Measurements from ENCODE around the gene SNORC. TPM values are rescaled to one million over a fixed set of nuclear protein-coding genes. Genes with fewer than 3 reads are reported as not detected.

The SNORC gene
- total RNA-seq, 3 donors from 2014 or later, result 0.32 to 23.1 (median 9.2) TPM

DNA sequence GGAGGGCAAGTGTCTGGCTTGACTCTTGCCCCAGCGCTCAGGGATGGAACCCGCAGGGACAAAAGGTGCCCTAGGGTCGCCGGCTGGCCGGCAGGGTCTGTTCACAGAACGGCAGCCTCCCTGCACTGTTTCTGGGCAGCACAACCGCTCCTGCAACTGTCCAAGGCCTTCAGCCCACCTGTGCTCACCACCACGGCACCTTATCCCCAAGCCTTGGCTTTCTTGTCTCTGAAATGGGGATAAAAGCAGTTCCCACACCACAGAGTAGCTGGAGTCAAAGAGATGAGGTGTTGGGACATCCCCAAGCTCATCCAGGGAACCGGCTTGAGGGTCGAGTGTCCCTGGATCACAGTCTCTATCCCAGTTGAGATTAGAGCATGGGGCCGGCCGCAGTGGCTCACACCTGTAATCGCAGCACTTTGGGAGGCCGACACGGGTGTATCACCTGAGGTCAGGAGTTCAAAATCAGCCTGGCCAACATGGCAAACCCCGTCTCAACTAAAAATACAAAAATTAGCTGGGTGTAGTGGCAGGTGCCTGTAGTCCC lies 4.7 kb downstream of the SNORC start:
- Histone ChIP-seq H3K9me3 (no peaks in the 10 kb centered on the region), H3K36me3 (no peaks in the 10 kb centered on the region), H3K4me1 (no peaks in the 10 kb centered on the region), H3K27me3 (no peaks in the 10 kb centered on the region), H3K4me3 (no peak overlapping the region), H3K27ac (peak overlapping the region; percentile 86 to 91)
- intact Hi-C loops (cut with DNase I; ENCODE audit: low total_unique reads), result no loop called here
- DNase-seq (ENCODE audit: low spot score in 2 of 2), result peak in 1 of 2 donors; percentile 27
- TF ChIP-seq POLR2A (IDR thresholded peaks at IDR 0.05), result no peak
- TF ChIP-seq POLR2AphosphoS5 (IDR thresholded peaks at IDR 0.05), result no peak
- no peak for TF ChIP-seq CTCF (IDR thresholded peaks at IDR 0.05)

DNA sequence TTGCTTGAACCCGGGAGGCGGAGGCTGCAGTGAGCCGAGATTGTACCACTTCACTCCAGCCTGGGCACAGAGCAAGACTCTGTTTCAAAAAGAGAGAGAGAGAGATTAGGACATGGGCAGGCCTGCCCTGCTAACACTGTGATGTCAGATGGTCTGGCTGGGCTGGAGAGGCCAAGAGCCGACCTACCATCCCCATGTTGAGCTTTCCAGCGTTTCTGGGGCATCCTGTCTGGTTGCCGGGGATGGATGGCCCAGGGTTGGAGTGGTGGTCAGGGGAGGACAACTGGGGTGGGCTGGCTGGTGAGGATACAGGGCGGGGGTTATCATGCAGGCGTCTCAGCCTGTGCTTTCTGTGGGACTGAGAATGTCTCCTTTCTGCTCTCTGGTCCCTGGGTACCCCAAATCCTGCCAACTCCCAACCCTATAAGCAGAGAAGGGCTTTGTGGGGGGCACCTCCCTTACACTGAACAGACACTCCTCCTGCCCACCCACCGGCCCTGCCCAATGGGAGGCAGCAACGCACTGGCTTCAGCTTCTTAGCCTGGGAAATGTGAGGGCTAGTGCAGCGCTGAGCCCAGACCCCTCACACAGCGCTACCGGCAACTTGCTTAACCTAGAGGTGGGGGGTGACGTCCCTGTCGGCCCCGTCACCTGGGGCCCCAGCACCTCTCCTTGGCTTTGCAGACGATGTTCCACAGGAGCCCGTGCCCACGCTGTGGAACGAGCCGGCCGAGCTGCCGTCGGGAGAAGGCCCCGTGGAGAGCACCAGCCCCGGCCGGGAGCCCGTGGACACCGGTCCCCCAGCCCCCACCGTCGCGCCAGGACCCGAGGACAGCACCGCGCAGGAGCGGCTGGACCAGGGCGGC lies 5.4 kb downstream of the SNORC start:
- no peaks in the 10 kb centered on the region for H3K27me3 ChIP-seq
- H3K4me1 ChIP-seq, result no peaks in the 10 kb centered on the region
- no peaks in the 10 kb centered on the region for H3K36me3 ChIP-seq
- intact Hi-C loops (cut with DNase I; ENCODE audit: low total_unique reads), result no loop called here
- H3K27ac ChIP-seq, result peak overlapping the region in 1 of 2 donors; percentile 55
- no peak for DNase-seq (ENCODE audit: low spot score in 2 of 2)
- H3K9me3 ChIP-seq, result no peaks in the 10 kb centered on the region
- no peak for TF ChIP-seq POLR2AphosphoS5 (IDR thresholded peaks at IDR 0.05)
- no peak for TF ChIP-seq POLR2A (IDR thresholded peaks at IDR 0.05)
- TF ChIP-seq CTCF (IDR thresholded peaks at IDR 0.05), result no peak
- peak overlapping the region; percentile 26 to 73 (median 62) for H3K4me3 ChIP-seq

- peak overlapping the region; percentile 35 to 55 for H3K27ac ChIP-seq
- DNase-seq (ENCODE audit: low spot score in 2 of 2), result peak in 1 of 2 donors; percentile 51
- no peaks in the 10 kb centered on the region for H3K27me3 ChIP-seq
- H3K36me3 ChIP-seq, result no peaks in the 10 kb centered on the region
- peak overlapping the region; percentile 26 to 73 (median 62) for H3K4me3 ChIP-seq
- TF ChIP-seq CTCF (IDR thresholded peaks at IDR 0.05) (no peak), POLR2AphosphoS5 (IDR thresholded peaks at IDR 0.05) (no peak), POLR2A (IDR thresholded peaks at IDR 0.05) (no peak)
- H3K4me1 ChIP-seq, result no peaks in the 10 kb centered on the region
- intact Hi-C loops (cut with DNase I; ENCODE audit: low total_unique reads), result no loop called here
- no peaks in the 10 kb centered on the region for H3K9me3 ChIP-seq
Observed at GRCh38 chr2:232876161-232876977, 6.3 kb downstream of the SNORC start.

DNA sequence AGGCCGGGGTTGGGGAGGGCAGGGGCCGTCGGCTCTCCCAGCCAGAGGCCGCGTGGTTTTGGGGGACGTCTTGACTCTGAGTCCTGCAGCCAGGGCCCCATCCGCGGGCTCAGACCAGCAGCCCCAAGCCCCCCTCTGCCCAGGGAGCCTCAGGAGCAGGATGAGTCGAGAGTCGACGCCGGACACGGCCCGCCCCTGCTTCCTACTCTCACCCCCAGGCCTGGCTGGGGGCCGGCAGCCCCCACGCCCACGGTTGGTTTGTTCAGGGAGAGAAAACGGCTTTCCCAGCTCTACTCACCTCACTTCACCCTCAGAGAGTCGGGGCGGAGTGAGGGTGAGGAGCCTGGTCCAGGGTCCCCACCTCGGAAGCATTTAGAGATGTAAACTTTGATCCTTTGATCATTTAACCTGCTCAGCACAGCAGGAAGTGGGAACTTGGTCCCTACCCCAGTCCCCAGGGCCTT lies 6.9 kb downstream of the SNORC start:
- DNase-seq (ENCODE audit: low spot score in 2 of 2), result peak in 1 of 2 donors; percentile 35
- H3K27ac ChIP-seq, result peak overlapping the region; percentile 35 to 52

More for the DNA sequence above, 6.9 kb downstream of the SNORC start:
- intact Hi-C loops (cut with DNase I; ENCODE audit: low total_unique reads), result no loop called here
- no peaks in the 10 kb centered on the region for H3K4me1 ChIP-seq
- peak overlapping the region; percentile 26 to 73 (median 62) for H3K4me3 ChIP-seq
- TF ChIP-seq CTCF (IDR thresholded peaks at IDR 0.05) (no peak), POLR2AphosphoS5 (IDR thresholded peaks at IDR 0.05) (no peak), POLR2A (IDR thresholded peaks at IDR 0.05) (no peak)
- H3K27me3 ChIP-seq, result no peaks in the 10 kb centered on the region
- no peaks in the 10 kb centered on the region for H3K36me3 ChIP-seq
- H3K9me3 ChIP-seq, result no peaks in the 10 kb centered on the region
